DND-41 (cell line): ENCODE data around the gene CCDC92.

ENCODE experiments used
- ATAC-seq: fragments of 200-7000 bp; cut with Tn5 transposase; 3 replicates; pipeline ENCODE4 v1.9.1; 2021; ENCODE audit warnings: low read depth; ENCODE audit not compliant: insufficient read depth
- DNase-seq: peaks from one replicate; pipeline ENCODE4 v3.0.0-alpha.2; 2020
- H2AFZ ChIP-seq: 2 replicates; pipeline ENCODE4 v1.6.0; 2012; ENCODE audit warnings: low read depth, low read length
- H3K27ac ChIP-seq: 2 replicates; pipeline ENCODE4 v1.5.1; 2012; ENCODE audit warnings: low read length, inconsistent platforms
- H3K27me3 ChIP-seq: fragments of 200-600 bp; sonication (generic); 2 replicates; pipeline ENCODE4 v1.6.0; 2012; ENCODE audit warnings: low read length, mild to moderate bottlenecking, inconsistent platforms; ENCODE audit not compliant: insufficient read depth, poor library complexity
- H3K36me3 ChIP-seq: 2 replicates; pipeline ENCODE4 v1.5.1; 2012; ENCODE audit warnings: low read length, inconsistent platforms; ENCODE audit not compliant: insufficient read depth
- H3K4me1 ChIP-seq: 2 replicates; pipeline ENCODE4 v1.5.1; 2012; ENCODE audit warnings: mild to moderate bottlenecking, low read length; ENCODE audit not compliant: insufficient read depth
- H3K4me2 ChIP-seq: 2 replicates; pipeline ENCODE4 v1.6.0; 2012; ENCODE audit warnings: mild to moderate bottlenecking, moderate library complexity, low read length, inconsistent platforms; ENCODE audit not compliant: insufficient read depth
- H3K4me3 ChIP-seq, 2 experiments: fragments of 200-600 bp in 1 of 2; shearing (Covaris generic) in 1 of 2; 2 replicates each; pipeline ENCODE4 v1.5.1; 2012 to 2016; ENCODE audit warnings: inconsistent platforms in 2 of 2, low read length in 2 of 2, mild to moderate bottlenecking in 2 of 2, low read depth in 1 of 2, moderate library complexity in 1 of 2
- H3K79me2 ChIP-seq: 2 replicates; pipeline ENCODE4 v1.6.0; 2012; ENCODE audit warnings: low read length, inconsistent platforms; ENCODE audit not compliant: insufficient read depth
- H3K9ac ChIP-seq: 2 replicates; pipeline ENCODE4 v1.6.0; 2012; ENCODE audit warnings: low read depth, mild to moderate bottlenecking, inconsistent platforms, low read length, moderate library complexity
- H3K9me3 ChIP-seq: 2 replicates; pipeline ENCODE4 v1.5.1; 2012; ENCODE audit warnings: low read length, moderate library complexity, mild to moderate bottlenecking, inconsistent platforms; ENCODE audit not compliant: insufficient read depth, severe bottlenecking
- H4K20me1 ChIP-seq: 2 replicates; pipeline ENCODE4 v1.6.0; 2012; ENCODE audit warnings: low read length; ENCODE audit not compliant: insufficient read depth
- CTCF ChIP-seq: IDR thresholded peaks from 2 replicates; pipeline ENCODE4 v1.5.1; 2012; ENCODE audit warnings: borderline replicate concordance, low read length, moderate library complexity, mild to moderate bottlenecking; ENCODE audit not compliant: poor library complexity, severe bottlenecking; ENCODE audit errors: extremely low read depth
- EZH2 ChIP-seq: IDR thresholded peaks from 3 replicates; pipeline ENCODE4 v1.6.1; 2012; ENCODE audit warnings: borderline replicate concordance, low read depth, mild to moderate bottlenecking, moderate library complexity, low read length, inconsistent platforms; ENCODE audit not compliant: severe bottlenecking

Gene CCDC92

GRCh38 chr12:123990511-123990910 lies 17.9 kb upstream of the CCDC92 start:
- Histone ChIP-seq H3K27ac (no peak overlapping the region), H3K36me3 (peaks cover 72% of the 10 kb centered on the region), H4K20me1 (peaks cover 27% of the 10 kb centered on the region; the same call in 1 of the 2 replicates), H3K27me3 (no peaks in the 10 kb centered on the region), H3K4me2 (no peak overlapping the region), H3K9me3 (no peaks in the 10 kb centered on the region), H3K79me2 (peaks cover 59% of the 10 kb centered on the region), H3K9ac (no peak overlapping the region), H3K4me3 (no peak overlapping the region), H2AFZ (no peak overlapping the region), H3K4me1 (no peaks in the 10 kb centered on the region)
- DNase-seq (no peak), ATAC-seq (no peak)
- TF ChIP-seq EZH2 (no peak), CTCF (no peak)

- no peaks in the 10 kb centered on the region for H3K9me3 ChIP-seq
- peaks cover 25% of the 10 kb centered on the region for H4K20me1 ChIP-seq
- H3K9ac ChIP-seq: no peak overlapping the region
- H3K4me2 ChIP-seq: no peak overlapping the region
- peaks cover 67% of the 10 kb centered on the region for H3K36me3 ChIP-seq
- no peaks in the 10 kb centered on the region for H3K4me1 ChIP-seq
- DNase-seq: no peak
- H3K27ac ChIP-seq: no peak overlapping the region
- H2AFZ ChIP-seq: no peak overlapping the region
- H3K27me3 ChIP-seq: no peaks in the 10 kb centered on the region
- no peak overlapping the region for H3K4me3 ChIP-seq
- no peak for ATAC-seq
- TF ChIP-seq CTCF (no peak), EZH2 (no peak)
- H3K79me2 ChIP-seq: peaks cover 60% of the 10 kb centered on the region
Measured at GRCh38 chr12:123989753-123990152, 17.1 kb upstream of the CCDC92 start.

DNA sequence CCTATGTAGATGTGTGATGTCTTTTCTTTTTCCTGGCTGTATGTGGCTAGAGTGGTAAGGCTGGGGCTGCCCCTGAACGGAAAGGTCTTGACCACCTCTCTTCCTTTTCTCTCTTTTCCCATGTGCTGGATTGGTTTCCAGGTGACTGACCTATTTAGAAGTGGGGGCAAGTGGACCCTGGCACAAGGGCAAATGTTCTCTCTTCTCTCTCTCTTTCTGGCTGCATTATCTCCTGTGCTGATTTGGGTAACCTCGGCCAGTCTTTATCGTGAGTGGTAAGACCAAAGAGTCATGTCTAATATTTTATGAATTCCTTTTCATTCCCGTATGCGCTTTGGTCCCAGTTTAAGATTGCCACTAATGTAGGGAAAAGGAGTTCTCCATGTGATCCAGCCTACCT lies 16.5 kb upstream of the CCDC92 start:
- Histone ChIP-seq H3K4me1 (no peaks in the 10 kb centered on the region), H4K20me1 (peaks cover 31% of the 10 kb centered on the region), H3K27me3 (no peaks in the 10 kb centered on the region), H3K27ac (no peak overlapping the region), H3K9me3 (no peaks in the 10 kb centered on the region), H3K4me2 (no peak overlapping the region), H3K9ac (no peak overlapping the region), H3K79me2 (peaks cover 61% of the 10 kb centered on the region), H2AFZ (no peak overlapping the region), H3K4me3 (no peak overlapping the region), H3K36me3 (peaks cover 67% of the 10 kb centered on the region)
- ATAC-seq (no peak), DNase-seq (no peak)
- TF ChIP-seq EZH2 (no peak), CTCF (no peak)

DNA sequence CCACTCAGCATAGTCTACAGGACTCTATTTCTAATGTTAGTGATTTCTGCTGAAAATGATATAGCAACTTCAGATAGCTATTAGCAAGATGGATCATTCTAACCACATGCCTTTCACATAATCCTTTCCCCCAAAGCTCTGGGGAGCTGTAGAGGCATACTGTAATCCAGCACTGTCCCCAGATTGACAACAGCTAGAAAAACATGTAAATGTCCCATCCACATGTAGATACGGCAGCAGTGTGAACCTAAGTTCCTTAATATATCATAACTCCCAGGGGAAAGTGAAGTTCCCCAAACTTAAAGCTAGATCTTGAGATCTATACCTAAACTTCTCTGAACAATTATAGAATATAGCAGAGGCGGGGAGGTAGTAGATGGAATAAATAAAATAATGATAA lies 14.4 kb upstream of the CCDC92 start:
- Histone ChIP-seq H4K20me1 (peaks cover 42% of the 10 kb centered on the region), H3K79me2 (peaks cover 62% of the 10 kb centered on the region), H3K36me3 (peaks cover 59% of the 10 kb centered on the region), H3K4me3 (no peak overlapping the region), H3K9ac (no peak overlapping the region), H3K27ac (no peak overlapping the region), H3K4me2 (no peak overlapping the region), H3K4me1 (no peaks in the 10 kb centered on the region), H2AFZ (no peak overlapping the region), H3K27me3 (no peaks in the 10 kb centered on the region), H3K9me3 (no peaks in the 10 kb centered on the region)
- TF ChIP-seq CTCF (no peak), EZH2 (no peak)
- ATAC-seq (no peak), DNase-seq (no peak)
